Esophagus (tissue), 2 donors: ENCODE results near the gene TOP3B. TPM values are rescaled to one million over a fixed set of nuclear protein-coding genes. Genes with fewer than 3 reads are reported as not detected.

Experiments used
- H3K27ac ChIP-seq, 2 donors: one replicate each; pipeline ENCODE4 v1.5.1; 2013; ENCODE audit warnings: low read depth in 2 of 2, mild to moderate bottlenecking in 2 of 2, inconsistent platforms in 1 of 2, low read length in 1 of 2, moderate library complexity in 1 of 2
- H3K27me3 ChIP-seq, 2 donors: one replicate each; pipeline ENCODE4 v1.6.1; 2013; ENCODE audit warnings: low read length in 2 of 2, control low read depth in 1 of 2, mild to moderate bottlenecking in 1 of 2; ENCODE audit not compliant: insufficient read depth in 2 of 2, control insufficient read depth in 1 of 2
- H3K36me3 ChIP-seq, 2 donors: one replicate each; pipeline ENCODE4 v1.6.1; 2013; ENCODE audit warnings: low read length in 1 of 2; ENCODE audit not compliant: control insufficient read depth in 2 of 2, insufficient read depth in 2 of 2
- H3K4me1 ChIP-seq, 2 donors: one replicate each; pipeline ENCODE4 v1.6.1; 2013; ENCODE audit warnings: low read length in 1 of 2; ENCODE audit not compliant: control insufficient read depth in 2 of 2, insufficient read depth in 2 of 2
- H3K4me3 ChIP-seq, 2 donors: one replicate each; pipeline ENCODE4 v1.5.1; 2013; ENCODE audit warnings: low read length in 2 of 2, mild to moderate bottlenecking in 2 of 2, low read depth in 1 of 2, moderate library complexity in 1 of 2
- H3K9me3 ChIP-seq, 2 donors: one replicate each; pipeline ENCODE4 v1.6.1; 2013; ENCODE audit warnings: mild to moderate bottlenecking in 2 of 2, low read depth in 1 of 2, low read length in 1 of 2, moderate library complexity in 1 of 2; ENCODE audit not compliant: control insufficient read depth in 2 of 2, insufficient read depth in 1 of 2
- WGBS, 2 donors: extraction: QIAGEN DNeasy Blood & Tissue Kit; methylation state at CpG; one replicate each; pipeline ENCODE4 v1.1.7; 2013; 5-methylcytosine and 5-hydroxymethylcytosine counted together
- polyA plus RNA-seq, 2 donors: library from polyadenylated mRNA; stranded (reverse); fragments of 200-250 nt; gene quantifications; one replicate each; pipeline ENCODE4 v1.2.3, GENCODE V29; 2013
- donor health status: healthy with polysubstance abuse.
- donor health status: Bipolar disorder and iron deficiency.

TOP3B gene
- polyA plus RNA-seq, 2 donors: 12.3 to 19.1 TPM

DNA sequence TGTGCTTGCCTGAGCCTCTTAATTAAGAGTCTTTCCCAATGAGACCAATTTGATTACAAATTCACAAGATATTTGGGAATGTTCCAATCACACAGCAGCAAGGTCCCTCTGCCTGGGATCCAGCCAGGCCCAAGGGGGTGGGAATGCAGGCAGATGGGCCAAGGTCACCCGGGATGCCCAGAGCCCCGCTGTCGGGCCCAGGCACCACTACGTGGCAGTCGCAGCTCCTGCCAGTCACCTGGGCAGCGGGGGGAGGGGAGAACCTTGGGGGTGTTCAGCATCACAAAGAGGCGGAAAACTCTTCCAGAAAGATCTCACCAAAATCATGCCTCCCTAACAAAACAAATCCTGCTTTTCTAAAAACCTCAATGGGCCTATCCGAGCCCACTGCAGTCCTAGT, 60.9 kb downstream of the TOP3B start:
- H3K9me3 ChIP-seq: no peaks in the 10 kb centered on the region
- no peak overlapping the region for H3K4me3 ChIP-seq
- H3K4me1 ChIP-seq: no peaks in the 10 kb centered on the region
- peaks cover 0 to 29% of the 10 kb centered on the region in 2 donors for H3K36me3 ChIP-seq
- H3K27me3 ChIP-seq: no peaks in the 10 kb centered on the region
- H3K27ac ChIP-seq: no peak overlapping the region
- 66 to 75% methylated on average over 8 of the region's 8 CpGs for WGBS, 2 donors

DNA sequence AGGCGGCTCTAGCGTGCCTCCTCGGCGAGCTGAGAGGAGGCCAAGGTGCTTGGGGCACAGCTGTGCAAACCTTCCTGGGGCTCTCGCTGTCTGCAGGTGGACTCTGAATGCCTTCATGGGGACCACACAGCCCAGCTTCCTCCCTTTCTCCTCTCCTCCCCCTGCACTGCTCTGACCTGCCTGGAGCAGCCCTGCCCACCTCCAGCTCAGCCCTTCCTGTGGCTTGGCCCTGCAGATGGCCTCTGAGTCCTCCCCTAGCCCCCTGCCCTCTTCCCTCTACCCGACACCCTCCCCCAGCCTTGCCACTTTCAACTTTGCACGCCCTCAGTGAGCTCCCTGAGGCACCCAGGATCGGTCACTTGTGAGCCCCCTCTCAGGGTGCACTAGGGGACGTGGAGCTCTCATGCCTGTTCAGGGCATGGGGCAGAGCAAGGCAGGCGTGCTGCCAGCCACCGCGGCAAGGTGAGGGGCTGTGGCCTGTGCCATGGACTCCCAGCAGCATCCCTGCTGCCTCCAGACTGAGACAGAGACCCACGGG, 61.3 kb downstream of the TOP3B start:
- 79 to 80% methylated on average over 13 of the region's 13 CpGs for WGBS, 2 donors
- no peaks in the 10 kb centered on the region for H3K4me1 ChIP-seq
- no peak overlapping the region for H3K27ac ChIP-seq
- peaks cover 0 to 27% of the 10 kb centered on the region in 2 donors for H3K36me3 ChIP-seq
- H3K9me3 ChIP-seq: no peaks in the 10 kb centered on the region
- H3K27me3 ChIP-seq: no peaks in the 10 kb centered on the region
- H3K4me3 ChIP-seq: no peak overlapping the region

DNA sequence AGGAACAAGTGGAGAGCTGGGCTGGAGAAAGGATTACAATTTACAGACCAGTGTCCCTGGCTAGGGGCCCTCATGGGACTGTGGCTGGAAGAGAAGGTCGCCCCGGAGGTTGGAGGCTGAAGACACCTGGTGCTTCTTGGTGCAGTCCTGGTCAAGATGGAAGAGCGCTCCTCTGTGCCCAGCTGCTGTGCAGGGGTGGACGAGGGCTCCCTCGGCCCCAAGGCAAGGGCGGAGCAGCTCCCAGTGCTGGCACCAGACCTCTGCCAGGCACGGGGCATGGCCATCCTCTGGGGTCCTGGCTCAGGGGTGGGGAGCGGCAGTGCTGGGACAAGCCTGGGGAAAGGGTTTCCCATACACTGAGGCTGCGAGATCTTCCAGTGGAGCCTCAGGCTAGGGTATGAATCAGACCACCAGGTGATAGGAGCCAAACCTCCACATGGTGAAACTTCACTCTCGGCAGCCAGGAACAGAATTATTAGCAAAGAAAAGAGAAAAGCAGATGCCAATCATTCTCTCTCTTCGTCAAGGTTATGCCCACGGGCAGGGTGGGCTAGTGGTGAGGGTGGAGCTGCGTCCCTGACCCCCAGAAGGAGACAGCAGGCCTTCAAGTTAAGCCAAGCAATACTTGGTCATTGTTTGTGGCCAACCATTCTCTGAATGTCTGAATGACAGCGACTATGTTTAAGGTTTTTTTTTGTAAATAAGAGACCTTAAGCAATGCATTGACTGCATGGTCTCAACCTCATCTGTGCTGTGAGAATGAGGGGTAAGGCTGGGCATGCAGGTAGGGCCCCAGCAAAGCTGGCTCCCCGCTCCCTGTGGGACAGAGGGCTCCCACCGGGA, 62.0 kb downstream of the TOP3B start:
- 67 to 75% methylated on average over 16 of the region's 16 CpGs for WGBS, 2 donors
- H3K36me3 ChIP-seq: peaks cover 0 to 27% of the 10 kb centered on the region in 2 donors
- H3K27ac ChIP-seq: no peak overlapping the region
- H3K9me3 ChIP-seq: no peaks in the 10 kb centered on the region
- H3K27me3 ChIP-seq: no peaks in the 10 kb centered on the region
- H3K4me3 ChIP-seq: no peak overlapping the region
- H3K4me1 ChIP-seq: no peaks in the 10 kb centered on the region

DNA sequence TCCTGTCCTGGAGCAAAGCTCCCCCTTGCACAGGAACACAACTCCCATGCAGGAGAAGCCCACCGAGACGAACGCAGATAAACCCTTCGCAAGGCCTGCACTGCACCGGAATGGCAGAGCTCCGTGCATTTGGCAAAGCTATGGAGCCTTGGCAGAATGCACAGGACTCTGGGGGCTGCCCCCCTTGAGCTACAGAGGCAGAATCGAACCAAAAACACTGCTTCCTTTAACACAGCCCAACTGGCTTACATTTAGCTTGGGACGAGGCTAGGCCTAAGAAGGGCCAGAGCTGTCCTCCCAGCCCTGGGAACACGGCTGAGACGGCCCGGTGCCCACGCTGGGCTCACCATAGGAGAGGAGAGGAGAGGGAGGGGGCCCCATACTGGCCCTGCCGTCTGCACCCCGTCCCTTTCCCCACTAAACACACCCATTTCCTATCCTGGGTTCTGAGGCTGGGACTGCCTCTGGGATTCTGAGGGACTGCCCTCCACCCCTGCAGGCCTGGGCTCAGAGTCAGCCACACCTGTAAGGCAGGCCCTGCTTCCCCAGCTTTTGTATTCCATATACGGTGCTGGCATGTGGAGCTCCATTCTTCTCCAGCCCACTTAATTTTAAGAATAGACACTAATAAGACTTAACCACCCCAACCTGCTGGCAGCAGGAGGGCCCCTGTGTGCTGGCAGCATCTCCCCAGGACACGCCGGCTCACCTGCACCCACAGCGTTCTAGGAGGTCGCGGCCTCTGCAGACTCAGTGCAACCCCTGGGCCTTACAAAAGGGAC, 62.9 kb downstream of the TOP3B start:
- Histone ChIP-seq H3K9me3 (no peaks in the 10 kb centered on the region), H3K27me3 (no peaks in the 10 kb centered on the region), H3K27ac (no peak overlapping the region), H3K36me3 (peaks cover 0 to 21% of the 10 kb centered on the region in 2 donors), H3K4me1 (no peaks in the 10 kb centered on the region), H3K4me3 (no peak overlapping the region)
- 69 to 79% methylated on average over 20 of the region's 20 CpGs for WGBS, 2 donors

DNA sequence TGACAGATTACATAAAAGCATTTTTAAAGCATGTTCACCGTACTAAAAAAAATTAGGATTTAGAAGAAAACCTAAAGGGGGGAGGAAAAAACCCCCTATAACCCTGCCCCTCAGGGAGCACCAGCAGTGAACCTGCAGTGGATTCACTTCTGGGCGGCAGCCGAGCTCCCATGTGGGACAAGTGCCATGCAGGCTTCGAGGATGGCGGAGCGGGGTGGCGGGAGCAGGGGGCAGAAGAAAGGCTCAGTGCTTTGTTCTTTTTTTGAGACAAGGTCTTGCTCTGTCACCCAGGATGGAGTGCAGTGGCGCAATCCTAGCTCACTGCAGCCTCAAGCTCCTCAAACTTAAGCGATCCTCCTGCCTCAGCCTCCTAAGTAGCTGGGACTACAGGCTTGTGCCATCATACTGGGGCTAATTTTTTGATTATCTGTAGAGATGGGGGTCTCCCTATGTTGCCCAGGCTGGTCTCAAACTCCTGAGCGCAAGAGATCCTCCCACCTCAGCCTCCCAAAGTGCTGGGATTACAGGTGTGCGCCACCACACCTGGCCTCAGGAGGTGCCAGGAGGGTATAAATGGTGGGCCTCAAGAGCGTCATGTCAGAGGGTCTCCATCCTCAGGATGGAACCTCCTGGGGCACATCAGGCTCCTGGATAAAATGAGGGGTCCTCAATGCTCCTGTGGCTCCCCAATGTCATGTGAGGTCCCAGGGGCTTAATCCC, 64.0 kb downstream of the TOP3B start:
- 96 to 97% methylated on average over 12 of the region's 12 CpGs for WGBS, 2 donors
- no peaks in the 10 kb centered on the region for H3K27me3 ChIP-seq
- H3K4me1 ChIP-seq: no peaks in the 10 kb centered on the region
- no peaks in the 10 kb centered on the region for H3K9me3 ChIP-seq
- H3K27ac ChIP-seq: no peak overlapping the region
- H3K36me3 ChIP-seq: peaks cover 0 to 18% of the 10 kb centered on the region in 2 donors
- H3K4me3 ChIP-seq: no peak overlapping the region

DNA sequence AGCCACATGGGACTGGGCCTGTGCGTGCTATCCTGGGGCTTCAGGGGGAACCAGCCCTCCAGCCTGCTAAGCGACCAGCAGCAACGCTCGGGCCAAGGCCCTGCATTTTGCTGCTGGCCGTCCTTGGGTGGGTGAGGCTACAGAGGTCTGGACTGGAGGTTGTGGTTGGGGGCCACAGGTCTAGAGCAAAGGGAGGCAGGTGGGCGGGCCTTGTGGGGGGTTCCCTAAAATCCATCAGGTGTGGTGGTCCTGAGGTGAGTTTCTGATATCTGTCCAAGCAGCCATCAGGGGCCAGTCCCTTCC, 64.7 kb downstream of the TOP3B start:
- Histone ChIP-seq H3K27me3 (no peaks in the 10 kb centered on the region), H3K36me3 (peaks cover 0 to 15% of the 10 kb centered on the region in 2 donors), H3K27ac (no peak overlapping the region), H3K4me1 (no peaks in the 10 kb centered on the region), H3K9me3 (no peaks in the 10 kb centered on the region), H3K4me3 (no peak overlapping the region)
- 87 to 91% methylated on average over 6 of the region's 6 CpGs for WGBS, 2 donors

DNA sequence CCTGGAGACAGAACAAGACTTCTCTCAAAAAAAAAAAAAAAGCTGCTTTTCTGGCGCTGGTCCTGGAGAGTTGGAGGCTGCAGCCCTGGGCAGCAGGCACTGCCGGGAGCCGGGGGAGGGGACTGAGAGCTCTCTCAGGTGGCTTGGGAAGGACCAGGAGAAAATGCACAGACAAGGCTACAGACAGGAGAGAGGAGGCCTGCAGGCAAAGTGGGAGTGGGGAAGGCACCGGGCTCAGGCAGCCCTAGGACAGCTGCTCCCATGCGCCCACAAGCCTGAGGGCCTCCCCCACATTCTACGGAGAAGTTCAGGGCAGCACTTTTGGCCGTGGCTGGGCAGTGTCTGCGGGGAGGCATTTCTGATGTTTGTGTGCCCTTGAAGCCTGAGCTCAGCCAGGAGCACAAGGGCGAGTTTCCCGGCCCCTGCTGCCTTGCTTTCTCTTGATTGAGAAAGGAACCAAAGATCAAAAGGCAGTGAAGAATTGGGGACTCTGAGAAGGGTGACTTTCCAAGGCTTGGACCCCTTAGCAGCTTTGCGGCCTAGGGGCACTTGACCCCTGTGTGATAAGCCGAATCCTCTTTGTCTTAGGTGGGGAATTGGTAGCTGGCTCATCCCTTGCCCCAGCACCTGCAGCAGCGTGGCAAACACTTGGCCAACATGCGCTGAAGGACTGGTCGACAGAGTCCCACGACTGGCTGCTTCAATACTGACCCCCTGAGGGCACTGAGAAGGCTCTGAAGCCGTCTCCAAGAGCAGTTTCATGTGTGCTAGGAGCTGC, 65.2 kb downstream of the TOP3B start:
- WGBS, 2 donors: 56 to 57% methylated on average over 17 of the region's 17 CpGs
- Histone ChIP-seq H3K27ac (no peak overlapping the region), H3K4me1 (no peaks in the 10 kb centered on the region), H3K9me3 (no peaks in the 10 kb centered on the region), H3K36me3 (peaks cover 0 to 12% of the 10 kb centered on the region in 2 donors), H3K4me3 (no peak overlapping the region), H3K27me3 (no peaks in the 10 kb centered on the region)

DNA sequence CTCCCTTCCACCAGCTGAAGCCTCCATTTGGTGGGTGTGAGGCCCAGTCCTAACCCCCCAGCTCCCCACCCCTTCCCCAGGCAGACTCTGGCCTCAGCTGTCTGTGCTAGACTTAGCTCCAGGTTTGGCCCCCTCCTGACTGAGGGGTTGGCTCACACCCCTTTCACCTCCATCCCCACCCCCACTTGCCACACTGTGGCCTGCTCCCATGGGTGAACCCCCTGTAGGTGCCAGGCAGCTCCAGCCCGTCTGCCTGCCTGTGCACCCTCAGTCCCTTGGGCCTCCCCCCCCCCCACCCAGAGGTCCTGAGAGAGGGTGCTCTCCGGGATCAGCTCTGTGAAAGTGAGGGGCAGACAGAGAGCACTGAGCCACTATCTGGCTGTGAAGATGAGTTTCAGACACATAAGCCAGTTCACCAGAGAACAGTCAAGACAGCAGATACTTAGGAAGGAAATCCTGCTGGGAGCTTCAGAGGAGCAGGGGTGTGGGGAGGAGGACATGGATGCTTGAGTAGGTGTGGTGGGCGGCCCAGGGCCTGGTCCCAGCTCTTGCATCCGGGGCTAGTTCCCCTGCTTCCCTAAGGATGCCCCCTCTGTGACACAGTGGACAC, 66.2 kb downstream of the TOP3B start:
- Histone ChIP-seq H3K4me3 (no peak overlapping the region), H3K27me3 (no peaks in the 10 kb centered on the region), H3K9me3 (no peaks in the 10 kb centered on the region), H3K27ac (no peak overlapping the region), H3K36me3 (peaks cover 0 to 9% of the 10 kb centered on the region in 2 donors), H3K4me1 (no peaks in the 10 kb centered on the region)
- 80 to 86% methylated on average over 4 of the region's 4 CpGs for WGBS, 2 donors
